Neural progenitor cell (in vitro differentiated cells): Measurements from ENCODE around the gene PSENEN.

Source experiments
- CTCF ChIP-seq: fragments of 200-600 bp; sonication (generic); IDR thresholded peaks from 2 replicates; pipeline ENCODE4 v1.5.1; 2017; ENCODE audit warnings: antibody characterized with exemption, mild to moderate bottlenecking
- EZH2 ChIP-seq: fragments of 200-600 bp; sonication (generic); IDR thresholded peaks from 2 replicates; pipeline ENCODE4 v1.6.1; 2017; ENCODE audit warnings: antibody characterized with exemption, mild to moderate bottlenecking, moderate library complexity
- EZH2phosphoT487 ChIP-seq: fragments of 200-600 bp; sonication (generic); IDR thresholded peaks from 2 replicates; pipeline ENCODE4 v1.6.1; 2017; ENCODE audit warnings: antibody characterized with exemption

- TF ChIP-seq EZH2 (peak; percentile 51), EZH2phosphoT487 (no peak), CTCF (peak; percentile 84)
Measured at GRCh38 chr19:35716801-35717664, 28.4 kb upstream of the PSENEN start.
